ENCODE measurements around the gene MRPL55.

The MRPL55 gene

GRCh38 chr1:228081578-228082213, 27.4 kb downstream of the MRPL55 start:
- H3K27me3 Mint-ChIP-seq: no peaks in the 10 kb centered on the region
- H3K9me3 Mint-ChIP-seq (ENCODE audit: low read depth): no peaks in the 10 kb centered on the region
- H3K4me1 Mint-ChIP-seq (ENCODE audit: low read depth): peaks cover 31% of the 10 kb centered on the region
- H3K27ac Mint-ChIP-seq: peak overlapping the region; percentile 61
- peaks cover 7% of the 10 kb centered on the region for H3K36me3 Mint-ChIP-seq
- peak overlapping the region; percentile 88 for H3K4me3 Mint-ChIP-seq

GRCh38 chr1:228081144-228081543, 28.0 kb downstream of the MRPL55 start:
- H3K4me1 Mint-ChIP-seq (ENCODE audit: low read depth): peaks cover 27% of the 10 kb centered on the region
- H3K27ac Mint-ChIP-seq: peak overlapping the region; percentile 41

GRCh38 chr1:228079601-228080263, 29.4 kb downstream of the MRPL55 start:
- H3K27me3 Mint-ChIP-seq: no peaks in the 10 kb centered on the region
- H3K36me3 Mint-ChIP-seq: peaks cover 4% of the 10 kb centered on the region
- H3K4me1 Mint-ChIP-seq (ENCODE audit: low read depth): peaks cover 13% of the 10 kb centered on the region
- no peaks in the 10 kb centered on the region for H3K9me3 Mint-ChIP-seq (ENCODE audit: low read depth)
- H3K27ac Mint-ChIP-seq: no peak overlapping the region
- no peak overlapping the region for H3K4me3 Mint-ChIP-seq

More at GRCh38 chr1:228081144-228081543, 28.0 kb downstream of the MRPL55 start:
- peak overlapping the region; percentile 88 for H3K4me3 Mint-ChIP-seq
- peaks cover 7% of the 10 kb centered on the region for H3K36me3 Mint-ChIP-seq
- H3K9me3 Mint-ChIP-seq (ENCODE audit: low read depth): no peaks in the 10 kb centered on the region
- no peaks in the 10 kb centered on the region for H3K27me3 Mint-ChIP-seq

GRCh38 chr1:228079013-228079412, 30.1 kb downstream of the MRPL55 start:
- Mint-ChIP-seq H3K4me3 (no peak overlapping the region), H3K36me3 (no peaks in the 10 kb centered on the region), H3K27ac (peak overlapping the region; percentile 50), H3K27me3 (no peaks in the 10 kb centered on the region), H3K9me3 (ENCODE audit: low read depth) (no peaks in the 10 kb centered on the region), H3K4me1 (ENCODE audit: low read depth) (peaks cover 7% of the 10 kb centered on the region)

- Mint-ChIP-seq H3K27ac (no peak overlapping the region), H3K4me3 (no peak overlapping the region), H3K9me3 (ENCODE audit: low read depth) (no peaks in the 10 kb centered on the region), H3K27me3 (no peaks in the 10 kb centered on the region), H3K36me3 (no peaks in the 10 kb centered on the region), H3K4me1 (ENCODE audit: low read depth) (peaks cover 6% of the 10 kb centered on the region)
These were observed 31.4 kb downstream of the MRPL55 start for GRCh38 chr1:228077565-228078330.

- peaks cover 6% of the 10 kb centered on the region for H3K4me1 Mint-ChIP-seq (ENCODE audit: low read depth)
- no peak overlapping the region for H3K27ac Mint-ChIP-seq
- no peaks in the 10 kb centered on the region for H3K36me3 Mint-ChIP-seq
- H3K27me3 Mint-ChIP-seq: no peaks in the 10 kb centered on the region
- H3K4me3 Mint-ChIP-seq: no peak overlapping the region
- no peaks in the 10 kb centered on the region for H3K9me3 Mint-ChIP-seq (ENCODE audit: low read depth)
These were observed 32.2 kb downstream of the MRPL55 start for GRCh38 chr1:228076796-228077430.

GRCh38 chr1:228075801-228076271, 33.3 kb downstream of the MRPL55 start:
- Mint-ChIP-seq H3K9me3 (ENCODE audit: low read depth) (no peaks in the 10 kb centered on the region), H3K4me3 (no peak overlapping the region), H3K36me3 (no peaks in the 10 kb centered on the region), H3K27ac (no peak overlapping the region), H3K27me3 (no peaks in the 10 kb centered on the region), H3K4me1 (ENCODE audit: low read depth) (peaks cover 3% of the 10 kb centered on the region)

GRCh38 chr1:228074954-228075730, 34.0 kb downstream of the MRPL55 start:
- Mint-ChIP-seq H3K27me3 (no peaks in the 10 kb centered on the region), H3K27ac (no peak overlapping the region), H3K36me3 (no peaks in the 10 kb centered on the region), H3K9me3 (ENCODE audit: low read depth) (no peaks in the 10 kb centered on the region), H3K4me3 (no peak overlapping the region), H3K4me1 (ENCODE audit: low read depth) (peaks cover 3% of the 10 kb centered on the region)

GRCh38 chr1:228073857-228074545, 35.1 kb downstream of the MRPL55 start:
- Mint-ChIP-seq H3K4me1 (ENCODE audit: low read depth) (peaks cover 1% of the 10 kb centered on the region), H3K4me3 (no peak overlapping the region), H3K27ac (no peak overlapping the region), H3K9me3 (ENCODE audit: low read depth) (no peaks in the 10 kb centered on the region), H3K36me3 (no peaks in the 10 kb centered on the region), H3K27me3 (no peaks in the 10 kb centered on the region)

- Mint-ChIP-seq H3K27me3 (no peaks in the 10 kb centered on the region), H3K4me1 (ENCODE audit: low read depth) (peaks cover 1% of the 10 kb centered on the region), H3K9me3 (ENCODE audit: low read depth) (no peaks in the 10 kb centered on the region), H3K36me3 (no peaks in the 10 kb centered on the region), H3K27ac (no peak overlapping the region), H3K4me3 (no peak overlapping the region)
These were observed 35.8 kb downstream of the MRPL55 start for GRCh38 chr1:228073061-228073856.

GRCh38 chr1:228072658-228073043, 36.4 kb downstream of the MRPL55 start:
- Mint-ChIP-seq H3K36me3 (no peaks in the 10 kb centered on the region), H3K4me1 (ENCODE audit: low read depth) (peaks cover 1% of the 10 kb centered on the region), H3K27ac (peak overlapping the region; percentile 34), H3K9me3 (ENCODE audit: low read depth) (no peaks in the 10 kb centered on the region), H3K4me3 (no peak overlapping the region), H3K27me3 (no peaks in the 10 kb centered on the region)

- Mint-ChIP-seq H3K27me3 (no peaks in the 10 kb centered on the region), H3K4me1 (ENCODE audit: low read depth) (peaks cover 1% of the 10 kb centered on the region), H3K9me3 (ENCODE audit: low read depth) (no peaks in the 10 kb centered on the region), H3K4me3 (no peak overlapping the region), H3K27ac (peak overlapping the region; percentile 34), H3K36me3 (no peaks in the 10 kb centered on the region)
These were observed 37.1 kb downstream of the MRPL55 start for GRCh38 chr1:228071839-228072657.

GRCh38 chr1:228070851-228071250, 38.2 kb downstream of the MRPL55 start:
- H3K36me3 Mint-ChIP-seq: no peaks in the 10 kb centered on the region
- no peak overlapping the region for H3K4me3 Mint-ChIP-seq
- peaks cover 1% of the 10 kb centered on the region for H3K4me1 Mint-ChIP-seq (ENCODE audit: low read depth)
- no peak overlapping the region for H3K27ac Mint-ChIP-seq
- H3K9me3 Mint-ChIP-seq (ENCODE audit: low read depth): no peaks in the 10 kb centered on the region
- peaks cover 3% of the 10 kb centered on the region for H3K27me3 Mint-ChIP-seq
